CD4-positive, alpha-beta T cell treated with Interleukin-6 at 100 ng/mL for 8 hours (primary cell): Measurements from ENCODE around the gene BCKDHA.
A peak's percentile ranks its signal among the peaks of the same experiment; 100 is the strongest.
"Not testable (repeated sequence)": the region's sequence is repeated elsewhere in the genome, so short reads cannot be mapped to it uniquely, and the experiment has no call there.

Source experiments
- DNase-seq: peaks from one replicate; pipeline ENCODE4 v3.0.0-alpha.2; 2020; ENCODE audit warnings: mixed read lengths, low spot score

BCKDHA gene

GRCh38 chr19:41426116-41426841 is 28.7 kb downstream of the BCKDHA start:
- no peak for DNase-seq

- peak; percentile 46 for DNase-seq
These were observed 29.5 kb downstream of the BCKDHA start, which contains the start of gene B3GNT8 for GRCh38 chr19:41426952-41427646. Gene B3GNT8 (minus strand): TSS chr19:41427374. CDS start chr19:41426778, 596 bp downstream.

GRCh38 chr19:41427647-41428480 is 30.2 kb downstream of the BCKDHA start:
- DNase-seq: peak; percentile 51

GRCh38 chr19:41428481-41428859 is 30.9 kb downstream of the BCKDHA start:
- DNase-seq: no peak

GRCh38 chr19:41430922-41431321 is 33.3 kb downstream of the BCKDHA start:
- no peak for DNase-seq

DNA sequence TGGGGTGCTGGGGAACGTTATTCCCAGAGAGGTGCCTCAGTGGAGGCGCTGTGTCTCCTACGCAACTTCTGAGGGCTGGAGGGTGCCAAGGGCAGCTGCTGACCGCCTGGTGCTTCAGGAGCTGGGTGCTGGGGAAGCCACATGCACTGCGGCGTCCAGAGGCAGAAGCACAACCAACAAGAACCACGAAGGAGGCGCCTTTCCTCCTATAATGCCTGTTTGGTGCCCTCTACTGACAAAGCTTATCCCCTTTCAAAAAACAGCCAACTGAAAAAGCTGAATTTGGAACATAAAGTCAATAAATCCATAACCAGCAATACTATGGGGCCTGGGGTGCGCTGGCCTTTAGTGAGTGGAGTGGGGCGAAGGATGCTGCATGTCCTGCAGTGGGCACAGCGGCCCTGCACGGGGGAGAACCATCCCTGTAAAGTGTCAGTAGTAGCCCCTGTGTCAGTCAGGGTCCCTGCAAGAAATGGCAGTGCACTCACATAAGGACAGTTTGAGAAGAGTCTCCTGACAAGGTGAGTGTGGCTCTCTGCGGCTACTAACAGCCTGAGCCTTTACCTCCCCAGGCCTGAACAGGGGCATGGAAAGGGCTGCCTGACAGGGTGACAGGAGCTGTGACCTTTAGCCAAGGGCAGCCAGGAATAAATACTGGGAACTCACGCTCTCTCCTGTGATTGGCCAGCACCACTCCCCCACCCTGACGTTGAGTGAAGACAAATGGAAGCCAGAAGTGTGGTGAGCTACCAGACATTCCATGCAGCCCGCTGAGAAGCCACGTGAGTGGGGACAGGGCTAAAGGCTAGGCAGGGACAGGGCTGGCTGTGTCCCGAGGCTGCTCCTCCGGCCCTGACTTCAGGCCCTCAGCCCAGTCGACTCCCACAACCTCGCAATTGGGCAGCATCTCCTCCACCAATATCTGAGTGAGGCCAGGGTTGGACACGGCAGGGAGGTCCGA is 34.1 kb downstream of the BCKDHA start:
- DNase-seq: no peak

- DNase-seq: no peak
These were observed 35.6 kb downstream of the BCKDHA start for GRCh38 chr19:41433171-41433570.

GRCh38 chr19:41434450-41434849 is 36.8 kb downstream of the BCKDHA start:
- DNase-seq: no peak

DNA sequence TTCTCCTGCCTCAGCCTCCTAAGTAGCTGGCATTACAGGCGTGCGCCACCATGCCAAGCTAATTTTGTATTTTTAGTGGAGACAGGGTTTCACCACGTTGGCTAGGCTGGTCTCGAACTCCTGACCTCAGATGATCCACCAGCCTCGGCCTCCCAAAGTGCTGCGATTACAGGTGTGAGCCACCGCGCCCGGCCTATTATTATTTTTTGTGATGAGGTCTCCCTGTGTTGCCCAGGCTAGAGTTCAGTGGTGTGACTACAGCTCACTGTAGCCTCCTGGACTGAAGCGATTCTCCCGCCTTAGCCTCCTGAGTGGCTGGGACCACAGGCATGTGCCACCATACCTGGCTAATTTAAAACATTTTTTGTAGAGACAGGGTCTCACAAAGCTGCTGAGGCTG is 37.8 kb downstream of the BCKDHA start:
- DNase-seq: not testable (repeated sequence)

- no peak for DNase-seq
These were observed 38.5 kb downstream of the BCKDHA start for GRCh38 chr19:41435936-41436673.

GRCh38 chr19:41436674-41436951 is 39.0 kb downstream of the BCKDHA start:
- DNase-seq: no peak

DNA sequence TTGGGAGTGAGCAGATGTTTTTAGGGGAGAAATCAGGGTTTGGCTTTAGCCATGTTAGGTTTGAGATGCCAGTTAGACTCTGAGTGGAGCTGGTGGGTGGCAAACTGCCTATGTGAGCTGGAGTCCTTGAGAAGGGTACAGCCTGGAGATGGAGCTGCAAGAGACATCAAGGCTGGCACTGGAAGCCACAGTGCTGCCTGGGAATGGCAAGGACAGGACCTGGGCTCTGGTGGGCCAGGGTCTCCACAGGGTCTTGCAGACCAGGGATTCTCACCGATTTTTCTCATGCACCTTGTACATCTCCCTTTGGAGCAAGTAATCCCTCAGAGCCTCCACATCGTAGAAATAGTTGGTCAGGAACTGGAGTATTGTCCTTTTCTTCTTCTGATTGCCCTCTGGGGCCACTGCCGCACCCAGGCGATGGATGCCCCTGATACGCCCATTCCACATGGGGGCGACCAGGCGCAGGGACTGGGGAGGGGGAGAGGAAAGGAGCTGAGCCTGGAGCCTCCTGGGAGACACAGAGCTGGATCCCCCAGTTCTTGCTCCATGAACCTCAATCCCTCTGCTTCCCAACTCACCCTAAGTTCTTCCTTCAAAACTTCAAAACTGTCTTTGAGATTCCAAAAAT is 40.4 kb downstream of the BCKDHA start:
- DNase-seq: no peak

GRCh38 chr19:41439441-41440222 is 42.0 kb downstream of the BCKDHA start, which contains the start of gene DMAC2:
Gene DMAC2 (minus strand): TSS chr19:41439912. CDS start chr19:41439899, 13 bp downstream.
- peak; percentile 94 for DNase-seq

DNA sequence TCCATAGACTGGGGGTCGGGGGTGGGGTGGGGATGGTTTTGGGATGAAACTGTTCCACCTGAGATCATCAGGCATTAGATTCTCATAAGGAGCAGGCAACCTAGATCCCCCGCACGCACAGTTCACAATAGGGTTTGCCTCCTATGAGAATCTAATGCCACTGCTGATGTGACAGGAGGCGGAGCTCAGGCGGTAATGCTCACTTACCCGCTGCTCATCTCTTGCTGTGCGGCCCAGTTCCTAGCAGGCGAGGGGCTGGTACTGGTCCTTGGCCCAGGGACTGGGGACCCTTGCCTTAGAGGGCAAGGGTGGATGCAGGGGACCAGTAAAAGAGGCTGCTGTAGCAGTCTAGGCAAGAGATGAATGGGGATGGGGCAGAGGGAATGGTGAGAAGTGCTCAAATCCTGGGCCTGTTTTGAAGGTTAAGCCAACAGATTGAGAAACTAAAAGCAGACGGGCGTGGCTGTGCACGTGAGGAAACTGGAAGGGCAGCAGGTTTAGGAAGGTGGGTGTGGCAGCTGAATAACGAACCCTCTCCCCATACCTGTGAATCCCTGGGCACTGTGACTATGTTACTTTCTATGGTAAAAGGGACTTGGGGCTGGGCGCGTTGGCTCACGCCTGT is 43.8 kb downstream of the BCKDHA start:
- no peak for DNase-seq

GRCh38 chr19:41442473-41443355 is 45.1 kb downstream of the BCKDHA start, which contains the start of gene ERICH4:
Gene ERICH4 (plus strand): TSS chr19:41443156. CDS start chr19:41443170, 14 bp downstream.
- no peak for DNase-seq

DNA sequence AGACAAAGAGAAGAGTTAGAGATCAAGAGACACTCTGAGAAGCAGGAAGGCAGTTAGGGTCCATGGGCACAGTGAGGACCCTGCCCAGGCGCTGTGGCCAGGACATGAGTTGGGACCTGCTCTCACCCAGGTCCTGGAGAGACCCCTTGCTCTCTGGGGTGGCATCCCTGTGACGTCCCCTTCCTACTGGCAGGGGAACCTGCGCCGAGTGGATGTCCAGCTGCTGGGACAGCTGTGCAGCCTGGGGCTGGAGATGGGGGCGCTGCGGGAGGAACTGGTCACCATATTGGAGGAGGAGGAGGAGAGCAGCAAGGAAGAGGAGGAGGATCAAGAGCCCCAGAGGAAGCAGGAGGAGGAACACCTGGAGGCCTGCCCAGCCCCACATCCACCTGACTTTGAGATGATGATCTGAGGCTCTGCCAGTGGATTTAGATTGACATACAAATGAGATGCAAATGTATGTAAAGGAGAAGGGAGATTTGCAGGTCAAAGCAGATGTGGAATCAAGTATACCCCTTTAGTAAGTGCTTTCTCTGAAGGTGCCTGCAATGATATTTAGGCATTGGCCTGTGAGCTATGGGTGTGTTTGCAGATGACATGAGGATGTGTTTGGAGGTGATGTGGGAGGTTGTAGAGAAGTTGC is 46.3 kb downstream of the BCKDHA start:
- no peak for DNase-seq

- no peak for DNase-seq
These were observed 48.0 kb downstream of the BCKDHA start for GRCh38 chr19:41445575-41445974.
